HFFc6 (cell line): ENCODE results near the gene SCN4A. TPM values are rescaled to one million over a fixed set of nuclear protein-coding genes. Genes with fewer than 3 reads are reported as not detected.
"Not testable (repeated sequence)": the region's sequence is repeated elsewhere in the genome, so short reads cannot be mapped to it uniquely, and the experiment has no call there.

ENCODE experiments used
- DNase-seq: peaks from one replicate; pipeline ENCODE4 v3.0.0-alpha.2; 2018
- H3K27ac Mint-ChIP-seq: 2 replicates; pipeline ENCODE4 v1.8.0; 2020; ENCODE audit warnings: mild to moderate bottlenecking, mixed read lengths
- H3K27me3 Mint-ChIP-seq: 2 replicates; pipeline ENCODE4 v1.8.0; 2021; ENCODE audit warnings: mild to moderate bottlenecking, moderate library complexity, mixed read lengths; ENCODE audit not compliant: insufficient read depth
- H3K36me3 Mint-ChIP-seq: 2 replicates; pipeline ENCODE4 v1.8.0; 2021; ENCODE audit warnings: low read depth, mixed read lengths
- H3K4me1 Mint-ChIP-seq: 2 replicates; pipeline ENCODE4 v1.8.0; 2020; ENCODE audit warnings: low read depth, mixed read lengths
- H3K4me3 Mint-ChIP-seq: 2 replicates; pipeline ENCODE4 v1.8.0; 2020; ENCODE audit warnings: mild to moderate bottlenecking, moderate library complexity, mixed read lengths
- H3K9me3 Mint-ChIP-seq: 2 replicates; pipeline ENCODE4 v1.8.0; 2020; ENCODE audit warnings: mild to moderate bottlenecking, mixed read lengths
- CTCF ChIP-seq: fragments of 200-600 bp; sonication (generic); IDR thresholded peaks from 2 replicates; pipeline ENCODE4 v1.5.0; 2021; ENCODE audit warnings: antibody characterized with exemption, mild to moderate bottlenecking
- long read RNA-seq: library from polyadenylated mRNA; unstranded; transcript quantifications from one replicate; pipeline ENCODE4 v2.0.0, GENCODE V29; 2019
- total RNA-seq, 6 experiments: library from RNA; stranded (reverse); fragmentation: NEBNext Ultra II Directional; extraction: Animal tissue kit (Norgen Biotek cat#: 25700); gene quantifications; 2 replicates in 1 of 6; 3 replicates in 5 of 6; pipeline ENCODE4 v1.2.3, GENCODE V29; 2021

The SCN4A gene
- total RNA-seq: not detected
- long read RNA-seq: 0 reads

GRCh38 chr17:63972796-63973195, at the start of gene SCN4A:
SCN4A (minus strand) TSS chr17:63972918; CDS start chr17:63972841, 77 bp downstream.
- TF ChIP-seq CTCF: no peak
- Mint-ChIP-seq H3K9me3 (no peaks in the 10 kb centered on the region), H3K27me3 (peaks cover 10% of the 10 kb centered on the region), H3K4me1 (peaks cover 29% of the 10 kb centered on the region), H3K36me3 (no peaks in the 10 kb centered on the region), H3K4me3 (no peak within 1 kb of the TSS), H3K27ac (no peak within 1 kb of the TSS)
- no peak for DNase-seq

GRCh38 chr17:64020056-64020766, 47.5 kb upstream of the SCN4A start, which contains the start of gene ICAM2:
ICAM2 (minus strand) TSS chr17:64020633; CDS start chr17:64006691, 13,942 bp downstream.
- no peaks in the 10 kb centered on the region for H3K9me3 Mint-ChIP-seq
- H3K36me3 Mint-ChIP-seq: no peaks in the 10 kb centered on the region
- TF ChIP-seq CTCF: no peak
- peaks cover 9% of the 10 kb centered on the region for H3K4me1 Mint-ChIP-seq
- peaks cover 2% of the 10 kb centered on the region for H3K27me3 Mint-ChIP-seq
- H3K27ac Mint-ChIP-seq: no peak within 1 kb of the TSS; the same call in 1 of the 2 replicates
- peak within 1 kb of the TSS; percentile 75 for H3K4me3 Mint-ChIP-seq
- no peak for DNase-seq

- not testable (repeated sequence) for H3K4me3 Mint-ChIP-seq, H3K9me3 Mint-ChIP-seq
Observed at GRCh38 chr17:64019551-64019961, 46.8 kb upstream of the SCN4A start.

GRCh38 chr17:64017381-64017980, 44.8 kb upstream of the SCN4A start:
- Mint-ChIP-seq H3K4me3 (no peak overlapping the region), H3K27ac (no peak overlapping the region), H3K27me3 (peaks cover 3% of the 10 kb centered on the region), H3K4me1 (peaks cover 9% of the 10 kb centered on the region), H3K9me3 (no peaks in the 10 kb centered on the region), H3K36me3 (no peaks in the 10 kb centered on the region)
- TF ChIP-seq CTCF: peak; percentile 72
- no peak for DNase-seq

More at GRCh38 chr17:64019551-64019961, 46.8 kb upstream of the SCN4A start:
- H3K36me3 Mint-ChIP-seq, H3K4me1 Mint-ChIP-seq, DNase-seq, H3K27ac Mint-ChIP-seq, H3K27me3 Mint-ChIP-seq: not testable (repeated sequence)

- Mint-ChIP-seq H3K36me3 (no peaks in the 10 kb centered on the region), H3K4me1 (peaks cover 9% of the 10 kb centered on the region), H3K4me3 (no peak overlapping the region), H3K9me3 (no peaks in the 10 kb centered on the region), H3K27ac (no peak overlapping the region), H3K27me3 (peaks cover 5% of the 10 kb centered on the region)
- DNase-seq: no peak
- TF ChIP-seq CTCF: no peak
Observed at GRCh38 chr17:64016974-64017373, 44.3 kb upstream of the SCN4A start.

- peaks cover 7% of the 10 kb centered on the region for H3K27me3 Mint-ChIP-seq
- peaks cover 9% of the 10 kb centered on the region for H3K4me1 Mint-ChIP-seq
Observed at GRCh38 chr17:64016231-64016784, 43.6 kb upstream of the SCN4A start.

More at GRCh38 chr17:64016231-64016784, 43.6 kb upstream of the SCN4A start:
- Mint-ChIP-seq H3K27ac (no peak overlapping the region), H3K36me3 (no peaks in the 10 kb centered on the region), H3K9me3 (no peaks in the 10 kb centered on the region), H3K4me3 (no peak overlapping the region)
- no peak for DNase-seq
- TF ChIP-seq CTCF: peak; percentile 48; the same call in 1 of the 2 replicates
